Hindlimb muscle (tissue), 1 donor: ENCODE data around the gene C13orf42. TPM values are rescaled to one million over a fixed set of nuclear protein-coding genes. Genes with fewer than 3 reads are reported as not detected.
"Not testable (repeated sequence)": the region's sequence is repeated elsewhere in the genome, so short reads cannot be mapped to it uniquely, and the experiment has no call there.

Experiments
- DNase-seq: peaks from one replicate; pipeline ENCODE4 v3.0.0-alpha.2; 2013
- polyA plus RNA-seq: library from polyadenylated mRNA; unstranded; fragments of 120-200 nt; gene quantifications from one replicate; pipeline ENCODE4 v1.2.1, GENCODE V29; 2013; ENCODE audit not compliant: insufficient read length

The C13orf42 gene
- polyA plus RNA-seq, 1 donor = 0.06 TPM

GRCh38 chr13:51118809-51119431 is 7.8 kb upstream of the C13orf42 start:
- DNase-seq = no peak

- no peak for DNase-seq
These were observed 2.9 kb upstream of the C13orf42 start for GRCh38 chr13:51113969-51114368.

GRCh38 chr13:51113186-51113881 is 2.3 kb upstream of the C13orf42 start:
- DNase-seq = no peak

GRCh38 chr13:51112771-51113170 is 1.7 kb upstream of the C13orf42 start:
- no peak for DNase-seq

GRCh38 chr13:51111997-51112396 is 923 bp upstream of the C13orf42 start:
- no peak for DNase-seq

GRCh38 chr13:51107996-51108395 is 3.1 kb downstream of the C13orf42 start:
- no peak for DNase-seq

GRCh38 chr13:51105046-51105445 is 6.0 kb downstream of the C13orf42 start:
- DNase-seq = no peak

GRCh38 chr13:51101636-51102235 is 9.3 kb downstream of the C13orf42 start:
- no peak for DNase-seq

- DNase-seq = no peak
These were observed 13.6 kb downstream of the C13orf42 start for GRCh38 chr13:51097353-51098043.

GRCh38 chr13:51096131-51096530 is 14.9 kb downstream of the C13orf42 start:
- DNase-seq = no peak

GRCh38 chr13:51093574-51093973 is 17.5 kb downstream of the C13orf42 start:
- DNase-seq = no peak

- DNase-seq = no peak
These were observed 19.2 kb downstream of the C13orf42 start for GRCh38 chr13:51091839-51092238.

- DNase-seq = no peak
These were observed 27.4 kb downstream of the C13orf42 start for GRCh38 chr13:51083706-51084105.

- DNase-seq = not testable (repeated sequence)
These were observed 30.5 kb downstream of the C13orf42 start for GRCh38 chr13:51080478-51081065.

- DNase-seq = no peak
These were observed 39.6 kb downstream of the C13orf42 start for GRCh38 chr13:51071493-51071892.

GRCh38 chr13:51070005-51070649 is 40.9 kb downstream of the C13orf42 start:
- peak; percentile 88 for DNase-seq

- DNase-seq = no peak
These were observed 42.6 kb downstream of the C13orf42 start for GRCh38 chr13:51068501-51068900.

- DNase-seq = peak; percentile 34
These were observed 43.4 kb downstream of the C13orf42 start for GRCh38 chr13:51067706-51068105.

- DNase-seq = no peak
These were observed 43.8 kb downstream of the C13orf42 start for GRCh38 chr13:51067210-51067701.

GRCh38 chr13:51066091-51066831 is 44.8 kb downstream of the C13orf42 start:
- no peak for DNase-seq

- no peak for DNase-seq
These were observed 45.5 kb downstream of the C13orf42 start for GRCh38 chr13:51065372-51066090.
